ENCODE measurements around the gene ZNF500.
"Not testable (repeated sequence)": the region's sequence is repeated elsewhere in the genome, so short reads cannot be mapped to it uniquely, and the experiment has no call there.

The ZNF500 gene

GRCh38 chr16:4787068-4787467, 20.1 kb upstream of the ZNF500 start:
- no peak for TF ChIP-seq CTCF (conservative IDR thresholded peaks at IDR 0.05)
- H3K27ac ChIP-seq, result no peak overlapping the region

GRCh38 chr16:4785758-4786433, 18.9 kb upstream of the ZNF500 start:
- no peak for TF ChIP-seq CTCF (conservative IDR thresholded peaks at IDR 0.05)
- no peak overlapping the region for H3K27ac ChIP-seq

DNA sequence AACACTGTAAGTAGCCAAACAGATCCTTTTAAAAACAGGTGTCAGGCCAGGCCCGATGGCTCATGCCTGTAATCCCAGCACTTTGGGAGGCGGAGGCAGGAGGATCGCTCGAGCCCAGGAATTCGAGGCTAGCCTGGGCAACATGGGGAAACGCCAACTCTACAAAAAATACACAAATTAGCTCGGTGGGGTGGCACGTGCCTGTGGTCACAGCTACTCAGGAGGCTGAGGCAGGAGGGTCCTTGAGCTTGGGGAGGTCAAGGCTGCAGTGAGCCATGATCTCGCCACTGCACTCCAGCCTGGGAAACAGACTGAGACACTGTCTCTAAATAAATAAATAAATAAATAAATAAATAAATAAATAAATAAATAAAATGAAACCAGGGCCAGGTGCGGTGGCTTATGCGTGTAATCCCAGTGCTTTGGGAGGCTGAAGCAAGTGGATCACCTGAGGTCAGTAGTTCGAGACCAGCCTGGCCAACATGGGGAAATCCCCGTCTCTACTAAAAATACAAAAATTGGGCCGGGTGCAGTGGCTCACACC, 17.6 kb upstream of the ZNF500 start:
- H3K27ac ChIP-seq, result not testable (repeated sequence)

- TF ChIP-seq CTCF (conservative IDR thresholded peaks at IDR 0.05), result no peak
- no peak overlapping the region for H3K27ac ChIP-seq
Observed at GRCh38 chr16:4783951-4784336, 17.0 kb upstream of the ZNF500 start.

DNA sequence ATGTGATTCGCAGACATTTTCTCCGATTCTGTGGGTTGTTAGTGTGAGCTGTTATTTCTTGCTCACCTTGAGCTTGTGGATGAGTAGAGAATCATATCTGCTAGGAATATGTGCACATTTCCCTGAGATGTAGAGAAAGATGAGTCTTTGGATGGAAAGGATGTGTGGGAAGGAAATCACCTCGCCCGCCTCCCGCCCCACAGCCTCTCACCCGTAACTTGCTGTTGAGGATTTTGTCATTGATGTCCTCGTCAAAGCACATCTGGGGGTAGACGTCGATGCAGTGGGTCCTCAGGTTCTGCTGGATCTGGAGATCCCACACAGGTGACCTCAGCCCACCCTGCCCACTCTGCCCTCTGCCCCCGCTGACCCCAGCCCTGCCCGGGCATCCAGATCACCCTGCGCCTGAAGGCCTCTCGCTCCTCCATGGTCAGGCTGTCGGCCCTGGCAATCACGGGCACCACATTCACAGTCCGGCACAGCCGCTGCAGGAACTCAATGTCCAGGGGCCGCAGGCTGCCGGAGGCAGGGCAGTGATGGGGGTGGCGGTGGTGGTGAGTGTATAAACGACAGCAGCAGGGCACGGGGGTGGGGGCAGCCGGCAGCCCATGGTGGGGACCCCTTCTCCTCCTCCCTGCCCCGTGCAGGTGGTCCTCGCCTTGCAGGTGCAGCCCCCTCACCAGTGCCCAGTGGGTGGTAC, 16.4 kb upstream of the ZNF500 start:
- no peak for TF ChIP-seq CTCF (conservative IDR thresholded peaks at IDR 0.05)
- H3K27ac ChIP-seq, result no peak overlapping the region

DNA sequence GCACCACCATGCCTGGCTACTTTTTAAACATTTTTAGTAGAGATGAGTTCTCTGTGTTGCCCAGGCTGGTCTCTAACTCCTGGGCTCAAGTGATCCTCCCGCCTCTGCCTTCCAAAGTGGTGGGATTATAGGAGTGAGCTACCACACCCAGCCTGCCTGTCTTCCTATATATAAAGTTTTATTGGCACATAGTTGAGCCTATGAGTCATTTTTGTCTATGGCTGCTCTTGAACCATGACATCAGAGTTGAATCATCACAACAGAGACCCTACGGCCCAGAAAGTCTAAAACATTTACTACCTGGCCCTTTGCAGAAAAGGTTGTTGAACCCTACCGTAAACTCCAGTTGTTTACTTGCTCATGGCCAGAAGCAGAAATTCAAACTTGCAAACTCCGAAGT, 13.3 kb upstream of the ZNF500 start:
- no peak overlapping the region for H3K27ac ChIP-seq
- no peak for TF ChIP-seq CTCF (conservative IDR thresholded peaks at IDR 0.05)

DNA sequence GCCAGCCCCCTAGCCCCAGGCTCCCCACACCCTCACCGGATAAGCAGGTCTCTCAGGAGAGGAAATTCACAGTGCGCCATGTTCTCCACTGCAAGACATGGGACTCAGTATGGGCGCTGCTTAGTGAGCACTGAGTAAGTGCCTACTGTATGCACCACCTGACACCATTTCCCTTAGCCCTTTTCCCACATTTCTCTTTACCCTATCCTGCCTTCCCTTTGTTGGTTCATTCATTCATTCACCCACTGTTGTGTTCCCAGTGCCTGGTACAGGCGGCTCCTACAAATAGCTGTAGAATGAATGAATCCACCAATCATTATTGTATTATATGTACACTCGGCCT, 11.1 kb upstream of the ZNF500 start:
- H3K27ac ChIP-seq, result no peak overlapping the region
- TF ChIP-seq CTCF (conservative IDR thresholded peaks at IDR 0.05), result no peak
